Activated effector memory CD4-positive, alpha-beta T cell treated with Interleukin-2 at 50 U/mL for 16 hours (primary cell): ENCODE data around the gene B9D2.
"Not testable (repeated sequence)": the region's sequence is repeated elsewhere in the genome, so short reads cannot be mapped to it uniquely, and the experiment has no call there.

Source experiments
- DNase-seq: peaks from one replicate; pipeline ENCODE4 v3.0.0-alpha.2; 2020

B9D2 gene

GRCh38 chr19:41363753-41364523, at the start of gene B9D2:
TSS of gene B9D2 (minus strand) at chr19:41364149. CDS start at chr19:41363519, 630 bp downstream.
- peak; percentile 98 for DNase-seq

GRCh38 chr19:41412953-41413352, 49.0 kb upstream of the B9D2 start:
- no peak for DNase-seq

GRCh38 chr19:41411968-41412265, 48.0 kb upstream of the B9D2 start:
- DNase-seq = no peak

- DNase-seq = no peak
Measured at GRCh38 chr19:41411100-41411967, 47.4 kb upstream of the B9D2 start.

GRCh38 chr19:41410336-41411054, 46.5 kb upstream of the B9D2 start:
- DNase-seq = no peak

GRCh38 chr19:41409288-41409687, 45.3 kb upstream of the B9D2 start:
- no peak for DNase-seq

GRCh38 chr19:41408846-41409245, 44.9 kb upstream of the B9D2 start:
- not testable (repeated sequence) for DNase-seq

- DNase-seq = no peak
Measured at GRCh38 chr19:41408256-41408655, 44.3 kb upstream of the B9D2 start.

GRCh38 chr19:41407271-41407670, 43.3 kb upstream of the B9D2 start:
- DNase-seq = no peak

GRCh38 chr19:41405776-41406175, 41.8 kb upstream of the B9D2 start:
- DNase-seq = no peak

GRCh38 chr19:41403181-41403970, 39.4 kb upstream of the B9D2 start:
- no peak for DNase-seq

- DNase-seq = no peak
Measured at GRCh38 chr19:41402010-41402409, 38.1 kb upstream of the B9D2 start.

GRCh38 chr19:41401483-41401882, 37.5 kb upstream of the B9D2 start:
- no peak for DNase-seq

GRCh38 chr19:41399525-41399924, 35.6 kb upstream of the B9D2 start:
- no peak for DNase-seq

GRCh38 chr19:41399091-41399490, 35.1 kb upstream of the B9D2 start:
- no peak for DNase-seq

GRCh38 chr19:41398598-41398997, 34.6 kb upstream of the B9D2 start:
- DNase-seq = no peak

GRCh38 chr19:41398050-41398418, 34.1 kb upstream of the B9D2 start:
- DNase-seq = no peak

- peak; percentile 99 for DNase-seq
Measured at GRCh38 chr19:41397086-41398049, 33.4 kb upstream of the B9D2 start, which contains the start of the genes BCKDHA and EXOSC5. TSS of gene BCKDHA (plus strand) at chr19:41397818. CDS start at chr19:41397828, 10 bp downstream. TSS of gene EXOSC5 (minus strand) at chr19:41397359. CDS start at chr19:41397328, 31 bp downstream.

GRCh38 chr19:41395355-41395754, 31.4 kb upstream of the B9D2 start:
- no peak for DNase-seq

GRCh38 chr19:41392775-41393174, 28.8 kb upstream of the B9D2 start:
- no peak for DNase-seq

GRCh38 chr19:41391618-41392017, 27.7 kb upstream of the B9D2 start:
- DNase-seq = no peak
